Retinal pigment epithelial cell (primary cell): ENCODE measurements around the gene SULT1A2.

Source experiments
- DNase-seq: peaks from one replicate; pipeline ENCODE4 v3.0.0-alpha.2; 2010; ENCODE audit warnings: low read depth
- H3K4me3 ChIP-seq: 2 replicates; pipeline ENCODE4 v1.5.1; 2011; ENCODE audit warnings: mild to moderate bottlenecking, low read length, control low read depth, moderate library complexity
- CTCF ChIP-seq: conservative IDR thresholded peaks from 2 replicates; pipeline ENCODE4 v1.5.1; 2011; ENCODE audit warnings: low read depth, low read length, control low read depth, inconsistent platforms

SULT1A2 gene

GRCh38 chr16:28561557-28562187, 35.2 kb downstream of the SULT1A2 start:
- no peak overlapping the region for H3K4me3 ChIP-seq
- DNase-seq, result no peak
- TF ChIP-seq CTCF, result no peak

- H3K4me3 ChIP-seq, result no peak overlapping the region
- no peak for TF ChIP-seq CTCF
- no peak for DNase-seq
Observed at GRCh38 chr16:28558456-28558855, 38.4 kb downstream of the SULT1A2 start.

- H3K4me3 ChIP-seq, result no peak overlapping the region
- peak; percentile 47 for DNase-seq
- TF ChIP-seq CTCF, result no peak
Observed at GRCh38 chr16:28556914-28557320, 39.9 kb downstream of the SULT1A2 start.

GRCh38 chr16:28555561-28555960, 41.3 kb downstream of the SULT1A2 start:
- DNase-seq, result no peak
- TF ChIP-seq CTCF, result no peak
- H3K4me3 ChIP-seq, result no peak overlapping the region

- TF ChIP-seq CTCF, result no peak
- DNase-seq, result no peak
- peak overlapping the region; percentile 52 for H3K4me3 ChIP-seq
Observed at GRCh38 chr16:28554634-28555423, 42.0 kb downstream of the SULT1A2 start.

GRCh38 chr16:28553776-28554633, 42.8 kb downstream of the SULT1A2 start, which contains the start of gene SGF29:
TSS of gene SGF29 (plus strand) at chr16:28553920. CDS start at chr16:28581070, 27,150 bp downstream.
- DNase-seq, result peak; percentile 53
- H3K4me3 ChIP-seq, result peak within 1 kb of the TSS; percentile 70
- TF ChIP-seq CTCF, result peak; percentile 16
